ENCODE measurements around the gene RADIL.

RADIL gene

GRCh38 chr7:4787541-4787940 is 96.0 kb downstream of the RADIL start:
- Histone ChIP-seq H3K27me3 (replicated peaks; ENCODE audit: control insufficient read depth, insufficient read depth, low read length) (no peaks in the 10 kb centered on the region), H3K4me3 (replicated peaks; ENCODE audit: low read depth, low read length) (no peak overlapping the region), H3K36me3 (ENCODE audit: control insufficient read depth, insufficient read depth, low read length) (peaks cover 63% of the 10 kb centered on the region)
- no peak for DNase-seq (ENCODE audit: extremely low read depth, insufficient read length)
- TF ChIP-seq CTCF (IDR thresholded peaks at IDR 0.05; ENCODE audit: insufficient read depth, low read length, poor library complexity, severe bottlenecking) = no peak

- DNase-seq (ENCODE audit: extremely low read depth, insufficient read length) = no peak
- H3K36me3 ChIP-seq (ENCODE audit: control insufficient read depth, insufficient read depth, low read length) = peaks cover 61% of the 10 kb centered on the region
- TF ChIP-seq CTCF (IDR thresholded peaks at IDR 0.05; ENCODE audit: insufficient read depth, low read length, poor library complexity, severe bottlenecking) = no peak
- H3K4me3 ChIP-seq (replicated peaks; ENCODE audit: low read depth, low read length) = no peak overlapping the region
- no peaks in the 10 kb centered on the region for H3K27me3 ChIP-seq (replicated peaks; ENCODE audit: control insufficient read depth, insufficient read depth, low read length)
Observed at GRCh38 chr7:4786015-4786414, 97.5 kb downstream of the RADIL start.

- Histone ChIP-seq H3K4me3 (replicated peaks; ENCODE audit: low read depth, low read length) (no peak overlapping the region), H3K36me3 (ENCODE audit: control insufficient read depth, insufficient read depth, low read length) (peaks cover 55% of the 10 kb centered on the region), H3K27me3 (replicated peaks; ENCODE audit: control insufficient read depth, insufficient read depth, low read length) (no peaks in the 10 kb centered on the region)
- DNase-seq (ENCODE audit: extremely low read depth, insufficient read length) = no peak
- TF ChIP-seq CTCF (IDR thresholded peaks at IDR 0.05; ENCODE audit: insufficient read depth, low read length, poor library complexity, severe bottlenecking) = no peak
Observed at GRCh38 chr7:4785371-4785770, 98.1 kb downstream of the RADIL start.

- Histone ChIP-seq H3K27me3 (replicated peaks; ENCODE audit: control insufficient read depth, insufficient read depth, low read length) (no peaks in the 10 kb centered on the region), H3K4me3 (replicated peaks; ENCODE audit: low read depth, low read length) (no peak overlapping the region), H3K36me3 (ENCODE audit: control insufficient read depth, insufficient read depth, low read length) (peaks cover 56% of the 10 kb centered on the region)
- DNase-seq (ENCODE audit: extremely low read depth, insufficient read length) = no peak
- no peak for TF ChIP-seq CTCF (IDR thresholded peaks at IDR 0.05; ENCODE audit: insufficient read depth, low read length, poor library complexity, severe bottlenecking)
Observed at GRCh38 chr7:4784799-4785198, 98.7 kb downstream of the RADIL start.

GRCh38 chr7:4783762-4784351 is 99.7 kb downstream of the RADIL start:
- no peaks in the 10 kb centered on the region for H3K27me3 ChIP-seq (replicated peaks; ENCODE audit: control insufficient read depth, insufficient read depth, low read length)
- TF ChIP-seq CTCF (IDR thresholded peaks at IDR 0.05; ENCODE audit: insufficient read depth, low read length, poor library complexity, severe bottlenecking) = no peak
- H3K4me3 ChIP-seq (replicated peaks; ENCODE audit: low read depth, low read length) = no peak overlapping the region
- H3K36me3 ChIP-seq (ENCODE audit: control insufficient read depth, insufficient read depth, low read length) = peaks cover 52% of the 10 kb centered on the region
- DNase-seq (ENCODE audit: extremely low read depth, insufficient read length) = no peak

- no peak for TF ChIP-seq CTCF (IDR thresholded peaks at IDR 0.05; ENCODE audit: insufficient read depth, low read length, poor library complexity, severe bottlenecking)
- Histone ChIP-seq H3K4me3 (replicated peaks; ENCODE audit: low read depth, low read length) (no peak overlapping the region), H3K36me3 (ENCODE audit: control insufficient read depth, insufficient read depth, low read length) (peaks cover 46% of the 10 kb centered on the region), H3K27me3 (replicated peaks; ENCODE audit: control insufficient read depth, insufficient read depth, low read length) (no peaks in the 10 kb centered on the region)
- no peak for DNase-seq (ENCODE audit: extremely low read depth, insufficient read length)
Observed at GRCh38 chr7:4783292-4783652, 100.2 kb downstream of the RADIL start.

Data from GM06990 (cell line).